Omental fat pad (tissue), 4 donors: ENCODE data around the gene PRR15L. TPM values are rescaled to one million over a fixed set of nuclear protein-coding genes. Genes with fewer than 3 reads are reported as not detected.

ENCODE experiments used
- ATAC-seq: fragments of 150-250 bp; one replicate; pipeline ENCODE4 v1.9.1; 2016; ENCODE audit warnings: mild to moderate bottlenecking, moderate library complexity; ENCODE audit not compliant: low FRiP score
- DNase-seq: peaks from one replicate; pipeline ENCODE4 v3.0.0-alpha.2; 2019; ENCODE audit warnings: low spot score
- CTCF ChIP-seq, 3 donors: fragments of 450-650 bp; IDR thresholded peaks; one replicate each; pipeline ENCODE4 v1.5.1; 2016 to 2017; ENCODE audit warnings: antibody characterized with exemption in 3 of 3, mild to moderate bottlenecking in 3 of 3, moderate library complexity in 2 of 3
- total RNA-seq, 4 donors: library from RNA; depleted of rRNA; stranded (reverse); fragments of >200 nt; gene quantifications; one replicate each; pipeline ENCODE4 v1.1.0, GENCODE V29; 2016

PRR15L gene
- total RNA-seq, 4 donors from 2014 or later = 2.4 to 6.6 TPM; not detected in 2

GRCh38 chr17:47959825-47960655 lies 2.4 kb upstream of the PRR15L start:
- no peak for ATAC-seq

GRCh38 chr17:47956791-47957590 lies 692 bp downstream of the PRR15L start:
- no peak for TF ChIP-seq CTCF (IDR thresholded peaks at IDR 0.05)
- DNase-seq = no peak
- ATAC-seq = no peak

More at GRCh38 chr17:47959825-47960655, 2.4 kb upstream of the PRR15L start:
- DNase-seq = no peak
- TF ChIP-seq CTCF (IDR thresholded peaks at IDR 0.05) = no peak

- DNase-seq (no peak), ATAC-seq (peak; percentile 75)
- TF ChIP-seq CTCF (IDR thresholded peaks at IDR 0.05) = no peak
These were observed 1.9 kb downstream of the PRR15L start for GRCh38 chr17:47955497-47956461.

GRCh38 chr17:47953909-47954308 lies 3.8 kb downstream of the PRR15L start:
- TF ChIP-seq CTCF (IDR thresholded peaks at IDR 0.05) = no peak
- DNase-seq = no peak
- no peak for ATAC-seq

- no peak for ATAC-seq
- no peak for TF ChIP-seq CTCF (IDR thresholded peaks at IDR 0.05)
- DNase-seq = no peak
These were observed 5.3 kb downstream of the PRR15L start for GRCh38 chr17:47952171-47953021.

GRCh38 chr17:47950448-47950847 lies 7.2 kb downstream of the PRR15L start:
- ATAC-seq = no peak
- DNase-seq = no peak
- TF ChIP-seq CTCF (IDR thresholded peaks at IDR 0.05) = no peak
